ENCODE measurements around the gene OSBPL7. TPM values are rescaled to one million over a fixed set of nuclear protein-coding genes. Genes with fewer than 3 reads are reported as not detected.

Gene OSBPL7
- total and polyA plus RNA-seq, 2 of the 13 experiments (the other 11 are each of a cell fraction or from before 2014, with no cell fraction given): 4.7 to 6.6 TPM

- TF ChIP-seq ZIK1 (CRISPR knock-in tag; IDR thresholded peaks at IDR 0.05; ENCODE audit: borderline replicate concordance, low read depth): no peak
- no peak for TF ChIP-seq ISL2 (CRISPR knock-in tag; IDR thresholded peaks at IDR 0.05)
- no peak for TF ChIP-seq JARID2 (CRISPR knock-in tag; IDR thresholded peaks at IDR 0.05; ENCODE audit: insufficient replicate concordance)
- TF ChIP-seq ZNF496 (CRISPR knock-in tag; IDR thresholded peaks at IDR 0.05; ENCODE audit: insufficient replicate concordance): no peak
- TF ChIP-seq HCFC1 (IDR thresholded peaks at IDR 0.05; ENCODE audit: low read depth, low read length): no peak
- no peak for TF ChIP-seq ZNF724P (CRISPR knock-in tag; IDR thresholded peaks at IDR 0.05; ENCODE audit: borderline replicate concordance)
- TF ChIP-seq ZNF737 (CRISPR knock-in tag; IDR thresholded peaks at IDR 0.05; ENCODE audit: borderline replicate concordance): no peak
- TF ChIP-seq PHB2 (IDR thresholded peaks at IDR 0.05; ENCODE audit: partially characterized antibody): no peak
- peak; percentile 95; the same call in 1 of the 2 replicates for TF ChIP-seq DNMT3B (CRISPR knock-in tag; conservative IDR thresholded peaks at IDR 0.05)
- no peak for TF ChIP-seq ZSCAN20 (CRISPR knock-in tag; IDR thresholded peaks at IDR 0.05; ENCODE audit: borderline replicate concordance)
- TF ChIP-seq HDAC6 (IDR thresholded peaks at IDR 0.05; ENCODE audit: low read depth, low read length): no peak
- TF ChIP-seq REL (CRISPR knock-in tag; conservative IDR thresholded peaks at IDR 0.05): no peak
- TF ChIP-seq DPF2 (CRISPR knock-in tag; IDR thresholded peaks at IDR 0.05; ENCODE audit: borderline replicate concordance, low read depth): no peak
- no peak for TF ChIP-seq ELF4 (CRISPR knock-in tag; IDR thresholded peaks at IDR 0.05; ENCODE audit: borderline replicate concordance)
- 0 out of 2 replicates have a peak, but pooled peaks have one; percentile 54 for TF ChIP-seq GPN1 (CRISPR knock-in tag; IDR thresholded peaks at IDR 0.05; ENCODE audit: borderline replicate concordance)
- TF ChIP-seq, protein P1, sequence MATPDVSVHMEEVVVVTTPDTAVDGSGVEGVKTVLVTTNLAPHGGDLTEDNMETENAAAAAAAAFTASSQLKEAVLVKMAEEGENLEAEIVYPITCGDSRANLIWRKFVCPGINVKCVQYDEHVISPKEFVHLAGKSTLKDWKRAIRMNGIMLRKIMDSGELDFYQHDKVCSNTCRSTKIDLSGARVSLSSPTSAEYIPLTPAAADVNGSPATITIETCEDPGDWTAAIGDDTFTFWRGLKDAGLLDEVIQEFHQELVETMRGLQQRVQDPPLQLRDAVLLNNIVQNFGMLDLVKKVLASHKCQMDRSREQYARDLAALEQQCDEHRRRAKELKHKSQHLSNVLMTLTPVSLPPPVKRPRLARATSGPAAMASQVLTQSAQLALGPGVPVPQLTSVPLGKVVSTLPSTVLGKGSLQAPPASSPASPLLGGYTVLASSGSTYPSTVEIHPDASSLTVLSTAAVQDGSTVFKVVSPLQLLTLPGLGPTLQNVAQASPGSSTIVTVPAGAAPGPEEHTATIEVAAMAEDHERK (CRISPR knock-in tag; IDR thresholded peaks at IDR 0.05; ENCODE audit: low read depth): no peak
- TF ChIP-seq, protein P2, sequence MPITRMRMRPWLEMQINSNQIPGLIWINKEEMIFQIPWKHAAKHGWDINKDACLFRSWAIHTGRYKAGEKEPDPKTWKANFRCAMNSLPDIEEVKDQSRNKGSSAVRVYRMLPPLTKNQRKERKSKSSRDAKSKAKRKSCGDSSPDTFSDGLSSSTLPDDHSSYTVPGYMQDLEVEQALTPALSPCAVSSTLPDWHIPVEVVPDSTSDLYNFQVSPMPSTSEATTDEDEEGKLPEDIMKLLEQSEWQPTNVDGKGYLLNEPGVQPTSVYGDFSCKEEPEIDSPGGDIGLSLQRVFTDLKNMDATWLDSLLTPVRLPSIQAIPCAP (CRISPR knock-in tag; IDR thresholded peaks at IDR 0.05; ENCODE audit: low read depth): no peak
- TF ChIP-seq ZNF335 (CRISPR knock-in tag; IDR thresholded peaks at IDR 0.05): peak; percentile 80
- no peak for TF ChIP-seq ATF7 (IDR thresholded peaks at IDR 0.05)
- no peak for TF ChIP-seq ATF7 (CRISPR knock-in tag; IDR thresholded peaks at IDR 0.05)
- TF ChIP-seq ZNF230 (CRISPR knock-in tag; IDR thresholded peaks at IDR 0.05): no peak
- TF ChIP-seq RBFOX2 (IDR thresholded peaks at IDR 0.05; ENCODE audit: low read depth, low read length): no peak
- no peak for TF ChIP-seq MZF1 (CRISPR knock-in tag; IDR thresholded peaks at IDR 0.05; ENCODE audit: borderline replicate concordance)
- TF ChIP-seq SSRP1 (CRISPR knock-in tag; IDR thresholded peaks at IDR 0.05): no peak
- TF ChIP-seq ZNF549 (CRISPR knock-in tag; IDR thresholded peaks at IDR 0.05): no peak
- TF ChIP-seq NR1H2 (CRISPR knock-in tag; IDR thresholded peaks at IDR 0.05; ENCODE audit: borderline replicate concordance, low read depth): no peak
- no peak for TF ChIP-seq POLR2A (IDR thresholded peaks at IDR 0.05; ENCODE audit: insufficient read depth in 1 of 2, low read depth in 2 of 2, low read length in 2 of 2)
- TF ChIP-seq, protein P3, sequence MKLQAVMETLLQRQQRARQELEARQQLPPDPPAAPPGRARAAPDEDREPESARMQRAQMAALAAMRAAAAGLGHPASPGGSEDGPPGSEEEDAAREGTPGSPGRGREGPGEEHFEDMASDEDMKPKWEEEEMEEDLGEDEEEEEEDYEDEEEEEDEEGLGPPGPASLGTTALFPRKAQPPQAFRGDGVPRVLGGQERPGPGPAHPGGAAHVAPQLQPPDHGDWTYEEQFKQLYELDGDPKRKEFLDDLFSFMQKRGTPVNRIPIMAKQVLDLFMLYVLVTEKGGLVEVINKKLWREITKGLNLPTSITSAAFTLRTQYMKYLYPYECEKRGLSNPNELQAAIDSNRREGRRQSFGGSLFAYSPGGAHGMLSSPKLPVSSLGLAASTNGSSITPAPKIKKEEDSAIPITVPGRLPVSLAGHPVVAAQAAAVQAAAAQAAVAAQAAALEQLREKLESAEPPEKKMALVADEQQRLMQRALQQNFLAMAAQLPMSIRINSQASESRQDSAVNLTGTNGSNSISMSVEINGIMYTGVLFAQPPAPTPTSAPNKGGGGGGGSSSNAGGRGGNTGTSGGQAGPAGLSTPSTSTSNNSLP (IDR thresholded peaks at IDR 0.05; ENCODE audit: low read depth, low read length): no peak
- no peak for TF ChIP-seq JUNB (CRISPR knock-in tag; IDR thresholded peaks at IDR 0.05; ENCODE audit: borderline replicate concordance)
These were observed 36.0 kb downstream of the OSBPL7 start (continued) for GRCh38 chr17:47785538-47786123.

Data from HepG2 (cell line).